Putamen (tissue), 1 donor: ENCODE results near the gene MROH2B.

Source experiments
- DNase-seq: peaks from one replicate; pipeline ENCODE4 v3.0.0-alpha.2; 2016; ENCODE audit warnings: low spot score

Gene MROH2B

GRCh38 chr5:40972434-40972833, 98.7 kb downstream of the MROH2B start:
- DNase-seq: no peak

- DNase-seq: no peak
These were observed 108.8 kb downstream of the MROH2B start for GRCh38 chr5:40962207-40962955.

GRCh38 chr5:40960037-40960436, 111.1 kb downstream of the MROH2B start:
- no peak for DNase-seq

- no peak for DNase-seq
These were observed 112.3 kb downstream of the MROH2B start for GRCh38 chr5:40958811-40959210.

- DNase-seq: no peak
These were observed 114.1 kb downstream of the MROH2B start for GRCh38 chr5:40957048-40957447.

- no peak for DNase-seq
These were observed 115.8 kb downstream of the MROH2B start for GRCh38 chr5:40955313-40955712.
